ENCODE measurements around the gene CLIP2.

DNA sequence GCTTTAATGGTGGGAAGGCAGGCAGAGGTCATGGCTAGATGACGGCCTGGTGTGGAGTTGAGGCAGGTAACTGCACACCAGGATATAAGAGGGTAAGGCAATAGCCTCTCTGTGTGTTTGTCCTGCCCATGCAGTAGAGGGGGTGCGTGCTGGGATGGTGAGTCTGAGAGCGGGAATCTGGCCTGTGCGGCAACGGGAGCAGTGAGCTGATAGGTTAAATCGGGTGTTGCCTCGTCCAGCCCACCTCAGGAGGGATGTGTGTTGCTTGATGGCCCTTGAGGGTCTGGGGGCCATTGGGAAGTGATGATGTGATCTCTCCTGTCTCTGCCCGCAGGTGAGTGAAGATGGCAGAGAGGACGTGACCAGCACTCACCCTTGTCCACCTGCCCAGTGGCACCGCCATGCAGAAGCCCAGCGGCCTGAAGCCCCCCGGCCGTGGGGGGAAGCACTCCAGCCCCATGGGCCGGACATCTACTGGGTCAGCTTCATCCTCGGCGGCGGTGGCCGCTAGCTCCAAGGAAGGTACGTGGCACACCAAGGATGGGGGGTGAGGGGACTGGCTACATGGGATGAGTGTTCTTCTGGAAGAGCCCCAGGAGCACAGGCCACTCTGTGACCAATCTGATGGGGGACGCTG, 28.1 kb downstream of the CLIP2 start:
- TF ChIP-seq CTCF (IDR thresholded peaks at IDR 0.05) (no peak), POLR2A (IDR thresholded peaks at IDR 0.05) (no peak), POLR2AphosphoS5 (IDR thresholded peaks at IDR 0.05; ENCODE audit: insufficient read depth in 1 of 2, low read depth in 1 of 2) (no peak)

All from vagina (tissue), 2 donors.